Fibroblast of lung (primary cell): ENCODE results near the gene SH2D1B. TPM values are rescaled to one million over a fixed set of nuclear protein-coding genes. Genes with fewer than 3 reads are reported as not detected.

Experiments
- DNase-seq, 2 donors: peaks; one replicate each; pipeline versions ENCODE4 v3.0.0 to v3.0.0-alpha.2; 2010; ENCODE audit warnings: low read depth in 2 of 2
- H2AFZ ChIP-seq: 2 replicates; pipeline ENCODE4 v1.5.1; 2012; ENCODE audit warnings: low read length, control low read depth, inconsistent platforms
- H3K27ac ChIP-seq: 2 replicates; pipeline ENCODE4 v1.5.1; 2011; ENCODE audit warnings: low read length, control low read depth; ENCODE audit not compliant: insufficient read depth
- H3K27me3 ChIP-seq: 2 replicates; pipeline ENCODE4 v1.5.1; 2011; ENCODE audit warnings: mild to moderate bottlenecking, low read length; ENCODE audit not compliant: control insufficient read depth, insufficient read depth
- H3K36me3 ChIP-seq: 2 replicates; pipeline ENCODE4 v1.5.1; 2011; ENCODE audit warnings: low read length; ENCODE audit not compliant: control insufficient read depth, insufficient read depth
- H3K4me1 ChIP-seq: 2 replicates; pipeline ENCODE4 v1.5.1; 2011; ENCODE audit warnings: low read length; ENCODE audit not compliant: control insufficient read depth, insufficient read depth; ENCODE audit errors: extremely low read depth
- H3K4me2 ChIP-seq: 2 replicates; pipeline ENCODE4 v1.5.1; 2011; ENCODE audit warnings: low read length, control low read depth; ENCODE audit not compliant: insufficient read depth; ENCODE audit errors: extremely low read depth
- H3K4me3 ChIP-seq, 4 experiments: fragments of 200-600 bp in 1 of 4; sonication (generic) in 1 of 4; replicated peaks in 1 of 4; 2 replicates each; pipeline ENCODE4 v1.5.1; 2011 to 2016; ENCODE audit warnings: low read length in 4 of 4, low read depth in 3 of 4, mild to moderate bottlenecking in 3 of 4, control low read depth in 2 of 4, inconsistent platforms in 1 of 4, mixed read lengths in 1 of 4; ENCODE audit not compliant: insufficient read depth in 1 of 4; ENCODE audit errors: control extremely low read depth in 1 of 4
- H3K79me2 ChIP-seq: 2 replicates; pipeline ENCODE4 v1.5.1; 2012; ENCODE audit warnings: mild to moderate bottlenecking, low read length, inconsistent platforms; ENCODE audit not compliant: control insufficient read depth, insufficient read depth
- H3K9ac ChIP-seq: 2 replicates; pipeline ENCODE4 v1.5.1; 2011; ENCODE audit warnings: mild to moderate bottlenecking, low read length, control low read depth; ENCODE audit not compliant: insufficient read depth
- H3K9me3 ChIP-seq: 2 replicates; pipeline ENCODE4 v1.5.1; 2012; ENCODE audit warnings: low read depth, low read length; ENCODE audit not compliant: control insufficient read depth, insufficient read depth
- H4K20me1 ChIP-seq: 2 replicates; pipeline ENCODE4 v1.5.1; 2011; ENCODE audit warnings: low read length; ENCODE audit not compliant: control insufficient read depth, insufficient read depth; ENCODE audit errors: extremely low read depth
- EZH2 ChIP-seq: IDR thresholded peaks from 2 replicates; pipeline ENCODE4 v1.5.1; 2012; ENCODE audit warnings: low read length, control low read depth, mild to moderate bottlenecking; ENCODE audit errors: missing control alignments
- polyA plus RNA-seq, 2 donors: library from polyadenylated mRNA; depleted of rRNA in 1 of 2; stranded (reverse) in 1 of 2; unstranded in 1 of 2; fragments of >200 nt; gene quantifications; 2 replicates each; pipeline ENCODE4 v1.2.1, GENCODE V29; 2011 to 2012; ENCODE audit warnings: missing spikeins in 1 of 2
- total RNA-seq: library from RNA; depleted of rRNA; stranded (reverse); fragments of >200 nt; gene quantifications from 2 replicates; pipeline ENCODE4 v1.2.1, GENCODE V29; 2014
- TF ChIP-seq, protein P1 (sequence below), 2 donors: IDR thresholded peaks in 1 of 2; conservative IDR thresholded peaks in 1 of 2; 1 replicate in 1 of 2; 2 replicates in 1 of 2; pipeline ENCODE4 v1.5.1; 2011 to 2012; ENCODE audit warnings: low read length in 2 of 2, control low read depth in 1 of 2, inconsistent platforms in 1 of 2, low read depth in 1 of 2, mild to moderate bottlenecking in 1 of 2

The SH2D1B gene
- total and polyA plus RNA-seq, 2 donors (not counting 1 experiment from before 2014, with no cell fraction given): not detected

DNA sequence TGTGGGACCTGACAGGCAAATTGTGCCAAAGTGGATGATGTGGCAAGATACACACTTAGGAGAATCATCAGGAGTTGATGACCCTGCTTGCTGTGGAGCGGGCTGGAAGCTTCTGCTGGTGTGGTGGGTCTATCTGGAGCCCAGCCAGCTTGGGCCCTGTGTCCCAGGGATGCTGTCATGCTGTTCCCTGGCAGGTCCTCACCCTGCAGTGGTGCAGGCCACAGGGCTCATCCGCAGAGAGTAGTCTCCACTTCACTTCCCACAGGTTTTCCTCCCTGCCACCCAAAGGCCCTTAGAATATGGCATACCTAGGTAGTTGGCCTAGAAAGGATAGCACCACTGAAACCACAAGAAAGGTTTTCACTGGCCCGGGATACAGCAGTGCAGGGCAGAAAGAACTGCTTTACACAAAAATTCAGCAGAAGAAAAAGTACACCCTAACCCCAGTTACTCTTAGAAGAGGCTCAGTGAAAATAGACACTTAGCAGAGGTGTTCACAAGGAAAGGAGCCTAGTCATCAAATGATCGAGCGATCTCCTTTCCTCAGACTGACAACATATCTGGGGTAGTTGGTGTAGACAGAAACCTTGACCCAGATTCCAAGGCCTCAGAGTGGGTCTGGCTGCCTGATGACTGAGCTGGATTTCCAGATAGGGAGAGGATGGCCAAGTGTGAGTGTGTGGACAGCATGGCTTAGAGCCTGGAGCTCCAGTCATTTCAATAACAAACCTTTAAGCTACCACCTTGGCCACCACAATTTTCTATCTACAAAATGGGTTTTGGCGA is 31.7 kb downstream of the SH2D1B start:
- Histone ChIP-seq H3K27ac (no peak overlapping the region), H2AFZ (no peak overlapping the region), H3K4me1 (no peaks in the 10 kb centered on the region), H3K9me3 (no peaks in the 10 kb centered on the region), H4K20me1 (no peaks in the 10 kb centered on the region), H3K4me2 (no peak overlapping the region), H3K4me3 (no peak overlapping the region), H3K36me3 (no peaks in the 10 kb centered on the region), H3K27me3 (peaks cover 9% of the 10 kb centered on the region), H3K9ac (no peak overlapping the region), H3K79me2 (no peaks in the 10 kb centered on the region)
- no peak for TF ChIP-seq EZH2
- TF ChIP-seq, protein P1, sequence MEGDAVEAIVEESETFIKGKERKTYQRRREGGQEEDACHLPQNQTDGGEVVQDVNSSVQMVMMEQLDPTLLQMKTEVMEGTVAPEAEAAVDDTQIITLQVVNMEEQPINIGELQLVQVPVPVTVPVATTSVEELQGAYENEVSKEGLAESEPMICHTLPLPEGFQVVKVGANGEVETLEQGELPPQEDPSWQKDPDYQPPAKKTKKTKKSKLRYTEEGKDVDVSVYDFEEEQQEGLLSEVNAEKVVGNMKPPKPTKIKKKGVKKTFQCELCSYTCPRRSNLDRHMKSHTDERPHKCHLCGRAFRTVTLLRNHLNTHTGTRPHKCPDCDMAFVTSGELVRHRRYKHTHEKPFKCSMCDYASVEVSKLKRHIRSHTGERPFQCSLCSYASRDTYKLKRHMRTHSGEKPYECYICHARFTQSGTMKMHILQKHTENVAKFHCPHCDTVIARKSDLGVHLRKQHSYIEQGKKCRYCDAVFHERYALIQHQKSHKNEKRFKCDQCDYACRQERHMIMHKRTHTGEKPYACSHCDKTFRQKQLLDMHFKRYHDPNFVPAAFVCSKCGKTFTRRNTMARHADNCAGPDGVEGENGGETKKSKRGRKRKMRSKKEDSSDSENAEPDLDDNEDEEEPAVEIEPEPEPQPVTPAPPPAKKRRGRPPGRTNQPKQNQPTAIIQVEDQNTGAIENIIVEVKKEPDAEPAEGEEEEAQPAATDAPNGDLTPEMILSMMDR (conservative IDR thresholded peaks at IDR 0.05 in 1 of 2, IDR thresholded peaks at IDR 0.05 in 1 of 2; ENCODE audit: low read depth in 1 of 2, low read length in 2 of 2): no peak
- DNase-seq: peak in 1 of 2 donors; percentile 23

DNA sequence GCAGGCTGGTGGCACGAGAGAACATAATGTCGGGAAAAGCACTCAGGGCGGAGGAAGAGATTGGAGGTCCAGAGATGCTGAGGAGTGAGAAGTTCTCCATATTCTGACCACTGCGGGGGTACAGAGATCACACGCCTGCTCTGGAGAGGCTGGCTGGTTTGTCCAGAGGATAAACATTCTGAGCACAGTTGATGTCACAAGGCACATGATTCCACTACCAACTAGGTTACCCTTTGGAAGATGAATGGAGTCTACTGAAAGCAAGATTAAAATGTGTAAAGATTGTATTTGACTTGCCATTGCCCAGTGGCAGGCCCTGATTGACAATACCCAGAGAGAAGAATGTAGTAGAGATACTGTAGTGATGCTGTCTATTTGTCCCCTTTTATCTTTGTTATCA is 35.2 kb downstream of the SH2D1B start, which contains the start of gene SPATA46:
Gene SPATA46, minus strand, starts transcription at position 164 of the 400 bp plus-strand sequence. Its CDS starts 64 bp downstream, at position 100.
- H3K27ac ChIP-seq: no peak within 1 kb of the TSS
- H4K20me1 ChIP-seq: no peaks in the 10 kb centered on the region
- no peak within 1 kb of the TSS for H3K4me3 ChIP-seq
- no peak for TF ChIP-seq EZH2
- TF ChIP-seq, protein P1 (conservative IDR thresholded peaks at IDR 0.05 in 1 of 2, IDR thresholded peaks at IDR 0.05 in 1 of 2; ENCODE audit: low read depth in 1 of 2, low read length in 2 of 2): no peak
- H3K36me3 ChIP-seq: no peaks in the 10 kb centered on the region
- H3K79me2 ChIP-seq: no peaks in the 10 kb centered on the region
- H3K9me3 ChIP-seq: no peaks in the 10 kb centered on the region
- peaks cover 3% of the 10 kb centered on the region for H3K27me3 ChIP-seq
- no peak for DNase-seq
- H3K9ac ChIP-seq: no peak within 1 kb of the TSS
- no peak within 1 kb of the TSS for H2AFZ ChIP-seq
- H3K4me1 ChIP-seq: no peaks in the 10 kb centered on the region
- H3K4me2 ChIP-seq: no peak within 1 kb of the TSS

DNA sequence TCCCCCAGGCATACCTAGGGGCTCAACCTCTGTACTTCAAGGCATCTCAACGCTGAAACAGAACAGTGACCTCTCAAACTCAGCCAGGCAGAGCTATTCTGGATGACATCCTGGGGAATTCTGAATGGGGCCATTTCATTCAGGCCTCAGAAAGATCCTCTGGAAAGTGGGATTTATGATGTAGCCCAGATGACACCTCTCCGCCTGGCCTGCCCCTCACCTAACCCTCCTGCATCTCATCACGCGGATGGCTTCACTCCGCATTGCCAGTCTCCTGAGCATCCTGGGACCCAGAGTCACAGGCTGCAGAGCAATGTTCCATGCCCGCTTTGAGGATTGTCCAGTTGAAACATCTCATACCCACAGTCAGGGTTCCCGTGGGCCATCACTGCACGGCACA is 36.5 kb downstream of the SH2D1B start:
- H3K27ac ChIP-seq: no peak overlapping the region
- H3K9ac ChIP-seq: no peak overlapping the region
- H3K4me3 ChIP-seq: no peak overlapping the region
- DNase-seq: no peak
- H3K9me3 ChIP-seq: no peaks in the 10 kb centered on the region
- H4K20me1 ChIP-seq: no peaks in the 10 kb centered on the region
- H2AFZ ChIP-seq: no peak overlapping the region
- H3K79me2 ChIP-seq: no peaks in the 10 kb centered on the region
- peaks cover 3% of the 10 kb centered on the region for H3K27me3 ChIP-seq
- H3K4me2 ChIP-seq: no peak overlapping the region
- no peak for TF ChIP-seq EZH2
- TF ChIP-seq, protein P1 (conservative IDR thresholded peaks at IDR 0.05 in 1 of 2, IDR thresholded peaks at IDR 0.05 in 1 of 2; ENCODE audit: low read depth in 1 of 2, low read length in 2 of 2): no peak
- H3K36me3 ChIP-seq: no peaks in the 10 kb centered on the region
- no peaks in the 10 kb centered on the region for H3K4me1 ChIP-seq
